Measurements from ENCODE around the gene NME5. TPM values are rescaled to one million over a fixed set of nuclear protein-coding genes. Genes with fewer than 3 reads are reported as not detected.

The NME5 gene
- total and polyA plus RNA-seq, 2 of the 4 experiments (the other 2 are of a cell fraction), result 0.17 to 0.18 TPM

GRCh38 chr5:138105709-138106108, 33.5 kb downstream of the NME5 start:
- ATAC-seq (ENCODE audit: low read depth) (no peak), DNase-seq (no peak)
- dilution Hi-C loops (cut with HindIII; ENCODE audit: low sequenced_read_pairs, unreplicated experiment), result no loop called here
- no TSS peak for BruUV-seq (replicated peaks)
- Histone ChIP-seq H3K27me3 (ENCODE audit: control insufficient read depth, insufficient read depth, low read length) (peaks cover 9% of the 10 kb centered on the region), H3K9me3 (ENCODE audit: control insufficient read depth, insufficient read depth, low read length) (no peaks in the 10 kb centered on the region), H3K18ac (ENCODE audit: low read depth, low read length) (no peak overlapping the region), H2AFZ (replicated peaks; ENCODE audit: low read length, poor library complexity) (no peak overlapping the region), H4K5ac (ENCODE audit: low read depth, low read length) (no peak overlapping the region), H3K9me1 (ENCODE audit: insufficient read depth, low read length) (no peaks in the 10 kb centered on the region), H4K91ac (ENCODE audit: insufficient read depth, low read depth, low read length) (no peak overlapping the region), H4K8ac (ENCODE audit: low read depth in 2 of 2, low read length in 2 of 2) (no peak overlapping the region), H3K9ac (ENCODE audit: low read depth, low read length) (no peak overlapping the region), H3K27ac (ENCODE audit: insufficient read depth, low read length) (no peak overlapping the region), H3K56ac (ENCODE audit: extremely low read depth, insufficient read depth, low read length) (no peak overlapping the region), H2BK120ac (ENCODE audit: low read depth, low read length) (no peak overlapping the region), H2AK5ac (ENCODE audit: low read depth, low read length) (no peak overlapping the region), H2AK9ac (replicated peaks; ENCODE audit: low read depth, low read length, poor library complexity) (no peak overlapping the region), H2BK20ac (ENCODE audit: low read depth, low read length) (no peak overlapping the region), H3K14ac (replicated peaks; ENCODE audit: low read depth, low read length) (no peak overlapping the region), H2BK15ac (ENCODE audit: low read depth, low read length) (no peak overlapping the region), H4K20me1 (ENCODE audit: insufficient read depth, low read length) (no peaks in the 10 kb centered on the region), H3K4me3 (ENCODE audit: insufficient read depth, low read depth, low read length) (no peak overlapping the region), H3K4ac (ENCODE audit: low read depth, low read length) (no peak overlapping the region), H3K4me2 (ENCODE audit: low read depth, low read length) (no peak overlapping the region), H3K79me1 (ENCODE audit: low read depth in 1 of 2, low read length in 2 of 2) (no peaks in the 10 kb centered on the region), H3K23ac (ENCODE audit: low read depth, low read length) (no peak overlapping the region), H3K4me1 (ENCODE audit: control insufficient read depth, insufficient read depth, low read length) (no peaks in the 10 kb centered on the region), H2BK5ac (ENCODE audit: low read depth, low read length, poor library complexity, severe bottlenecking) (no peak overlapping the region), H3K36me3 (ENCODE audit: control insufficient read depth, insufficient read depth, low read length) (no peaks in the 10 kb centered on the region)
- in situ Hi-C loops (cut with MboI; ENCODE audit: low sequenced_read_pairs), result no loop called here
- TF ChIP-seq POLR2A (IDR thresholded peaks at IDR 0.05; ENCODE audit: low read depth, low read length) (no peak), USF2 (IDR thresholded peaks at IDR 0.05; ENCODE audit: low read depth, low read length) (no peak), RCOR1 (IDR thresholded peaks at IDR 0.05; ENCODE audit: insufficient replicate concordance, low read length) (no peak), MAZ (IDR thresholded peaks at IDR 0.05; ENCODE audit: borderline replicate concordance, low read depth, low read length) (no peak), RFX5 (IDR thresholded peaks at IDR 0.05; ENCODE audit: low read depth, low read length) (no peak), ELK1 (IDR thresholded peaks at IDR 0.05; ENCODE audit: borderline replicate concordance, low read depth, low read length) (no peak), NFE2L2 (IDR thresholded peaks at IDR 0.05; ENCODE audit: low read depth, low read length) (no peak), BHLHE40 (IDR thresholded peaks at IDR 0.05; ENCODE audit: low read depth, low read length) (no peak), MXI1 (IDR thresholded peaks at IDR 0.05; ENCODE audit: borderline replicate concordance, low read depth, low read length) (no peak), RAD21 (IDR thresholded peaks at IDR 0.05; ENCODE audit: low read length) (no peak), CEBPB (IDR thresholded peaks at IDR 0.05; ENCODE audit: low read depth, low read length) (no peak), CTCF (conservative IDR thresholded peaks at IDR 0.05; ENCODE audit: low read depth, low read length) (no peak), SMC3 (IDR thresholded peaks at IDR 0.05; ENCODE audit: low read depth, low read length) (no peak), MAFK (IDR thresholded peaks at IDR 0.05; ENCODE audit: low read depth, low read length) (no peak), FOS (IDR thresholded peaks at IDR 0.05; ENCODE audit: low read depth, low read length) (no peak), CHD1 (IDR thresholded peaks at IDR 0.05; ENCODE audit: low read depth, low read length) (no peak)
- intact Hi-C loops (cut with micrococcal nuclease), result no loop called here
- no CpG with 5 or more reads among the region's 6 CpGs for WGBS, 2 experiments (ENCODE audit: extremely low coverage in 2 of 2, insufficient read length in 1 of 2)
- ChIA-PET CTCF (no interaction called here), POLR2A (ENCODE audit: unreplicated experiment) (no interaction called here)
